PC-3 (cell line): ENCODE measurements around the gene TFG. TPM values are rescaled to one million over a fixed set of nuclear protein-coding genes. Genes with fewer than 3 reads are reported as not detected.

ENCODE experiments used
- ATAC-seq: fragments of 200-7000 bp; cut with Tn5 transposase; 2 replicates; pipeline ENCODE4 v1.9.1; 2020; ENCODE audit warnings: mild to moderate bottlenecking, moderate library complexity
- BruUV-seq: library from RNA; stranded (reverse); fragments of 400-500 nt; replicated peaks from 2 replicates; lab custom pipeline; 2021; lab: Mats Ljungman, UMichigan
- CTCF ChIA-PET: fragments of 300-600 bp; sonication (Branson Sonifier 250); formaldehyde crosslinking; loops from one replicate; lab custom pipeline; 2022; ENCODE audit warnings: antibody characterized with exemption; lab: Charles Lee
- POLR2A ChIA-PET: fragments of 300-600 bp; sonication (Branson Sonifier 250); formaldehyde crosslinking; loops from one replicate; lab custom pipeline; 2022; ENCODE audit warnings: antibody characterized with exemption; ENCODE audit not compliant: unreplicated experiment; lab: Charles Lee
- DNase-seq: peaks from one replicate; pipeline ENCODE4 v3.0.0-alpha.2; 2015
- H2AFZ ChIP-seq: fragments of 300-600 bp; sonication (generic); 2 replicates; pipeline ENCODE4 v1.6.0; 2016; ENCODE audit warnings: antibody characterized with exemption, low read length
- H3F3A ChIP-seq: fragments of 300-600 bp; sonication (generic); one replicate; pipeline ENCODE4 v1.6.0; 2017; ENCODE audit warnings: antibody characterized with exemption, low read length, control low read depth, mild to moderate bottlenecking; ENCODE audit not compliant: unreplicated experiment
- H3K27ac ChIP-seq: fragments of 300-600 bp; sonication (generic); 2 replicates; pipeline ENCODE4 v1.5.1; 2016; ENCODE audit warnings: mild to moderate bottlenecking, low read length
- H3K27me3 ChIP-seq: fragments of 300-600 bp; sonication (generic); 2 replicates; pipeline ENCODE4 v1.6.1; 2016; ENCODE audit warnings: low read length, mixed read lengths
- H3K36me3 ChIP-seq: fragments of 300-600 bp; sonication (generic); 2 replicates; pipeline ENCODE4 v1.6.1; 2016; ENCODE audit warnings: low read depth, mixed run types, low read length, mixed read lengths
- H3K4me1 ChIP-seq: fragments of 300-600 bp; sonication (generic); 2 replicates; pipeline ENCODE4 v1.5.1; 2016; ENCODE audit warnings: low read length; ENCODE audit not compliant: insufficient read depth
- H3K4me2 ChIP-seq: fragments of 300-600 bp; sonication (generic); 2 replicates; pipeline ENCODE4 v1.6.0; 2016; ENCODE audit warnings: low read length
- H3K4me3 ChIP-seq: fragments of 300-600 bp; sonication (generic); 2 replicates; pipeline ENCODE4 v1.5.1; 2016; ENCODE audit warnings: mild to moderate bottlenecking, low read length, mixed read lengths
- H3K79me2 ChIP-seq: fragments of 300-600 bp; sonication (generic); 2 replicates; pipeline ENCODE4 v1.6.1; 2017; ENCODE audit warnings: low read length, mixed read lengths
- H3K9ac ChIP-seq: fragments of 300-600 bp; sonication (generic); 2 replicates; pipeline ENCODE4 v1.6.0; 2016; ENCODE audit warnings: mild to moderate bottlenecking, low read length
- H3K9me2 ChIP-seq: fragments of 300-600 bp; sonication (generic); replicated peaks from 2 replicates; pipeline ENCODE4 v1.6.1; 2016; ENCODE audit warnings: mixed run types, low read length, mixed read lengths
- H3K9me3 ChIP-seq: fragments of 300-600 bp; sonication (generic); 2 replicates; pipeline ENCODE4 v1.6.1; 2016; ENCODE audit warnings: low read length, mixed read lengths
- H4K20me1 ChIP-seq: fragments of 300-600 bp; sonication (generic); 2 replicates; pipeline ENCODE4 v1.6.1; 2016; ENCODE audit warnings: low read length, mixed read lengths
- CTCF ChIP-seq: fragments of 300-600 bp; sonication (generic); conservative IDR thresholded peaks from 2 replicates; pipeline ENCODE4 v1.5.1; 2017; ENCODE audit warnings: antibody characterized with exemption, low read depth, mild to moderate bottlenecking, low read length
- EZH2 ChIP-seq: fragments of 300-600 bp; sonication (generic); IDR thresholded peaks from one replicate; pipeline ENCODE4 v1.6.1; 2017; ENCODE audit warnings: antibody characterized with exemption, mild to moderate bottlenecking, low read length; ENCODE audit not compliant: unreplicated experiment
- EZH2phosphoT487 ChIP-seq: fragments of 300-600 bp; sonication (generic); IDR thresholded peaks from 2 replicates; pipeline ENCODE4 v1.6.1; 2018; ENCODE audit warnings: mild to moderate bottlenecking, antibody characterized with exemption, low read length, borderline replicate concordance
- intact Hi-C: fragments of 100-400 bp; cut with micrococcal nuclease; formaldehyde crosslinking; loops from 2 replicates; pipeline ENCODE4 v1.9.0; 2023
- total RNA-seq: library from RNA; depleted of rRNA; stranded (reverse); fragments of >200 nt; gene quantifications from 2 replicates; pipeline ENCODE4 v1.2.3, GENCODE V29; 2014

Gene TFG
- total RNA-seq, 1 experiment from 2014 or later = 97.9 TPM

- DNase-seq (peak; percentile 80), ATAC-seq (peak; percentile 21)
- Histone ChIP-seq H3K27ac (peak overlapping the region; percentile 93), H3K79me2 (peaks cover 57% of the 10 kb centered on the region), H3K9ac (peak overlapping the region; percentile 80), H2AFZ (no peak overlapping the region), H3K9me2 (no peaks in the 10 kb centered on the region), H3F3A (no peaks in the 10 kb centered on the region), H3K9me3 (no peaks in the 10 kb centered on the region), H3K4me2 (peak overlapping the region; percentile 88), H3K4me3 (peak overlapping the region; percentile 80), H3K27me3 (no peaks in the 10 kb centered on the region), H4K20me1 (peaks cover 45% of the 10 kb centered on the region), H3K36me3 (peaks cover 25% of the 10 kb centered on the region), H3K4me1 (peaks cover 21% of the 10 kb centered on the region)
- POLR2A ChIA-PET = interaction anchor here (0.5 kb wide), 2 partner anchors 293 to 863 kb away, joined by 4 to 6 read pairs; no protein-coding TSS in a partner anchor
- intact Hi-C loops = loop anchor here (1.0 to 10.0 kb wide), 4 partner anchors 59 to 396 kb away; no protein-coding TSS in a partner anchor
- no peak for TF ChIP-seq EZH2phosphoT487
- peak; percentile 60; the same call in 1 of the 2 replicates for TF ChIP-seq CTCF
- TF ChIP-seq EZH2 = no peak
- CTCF ChIA-PET = interaction anchor here (0.6 to 2.7 kb wide), 6 partner anchors 63 to 967 kb away, joined by 3 to 23 read pairs (median 4); no protein-coding TSS in a partner anchor
- BruUV-seq = TSS peak; percentile 9
These were observed 1.1 kb downstream of the TFG start for GRCh38 chr3:100710261-100710968.

GRCh38 chr3:100715176-100715575 lies 5.9 kb downstream of the TFG start:
- POLR2A ChIA-PET = no interaction called here
- peaks cover 87% of the 10 kb centered on the region for H4K20me1 ChIP-seq

More at GRCh38 chr3:100715176-100715575, 5.9 kb downstream of the TFG start:
- H3K4me1 ChIP-seq = peaks cover 26% of the 10 kb centered on the region
- no peaks in the 10 kb centered on the region for H3K27me3 ChIP-seq
- H3K79me2 ChIP-seq = peaks cover 100% of the 10 kb centered on the region
- H3F3A ChIP-seq = no peaks in the 10 kb centered on the region
- no peaks in the 10 kb centered on the region for H3K9me2 ChIP-seq
- no peak for ATAC-seq
- BruUV-seq = no TSS peak
- H3K27ac ChIP-seq = no peak overlapping the region
- TF ChIP-seq EZH2phosphoT487 (no peak), EZH2 (no peak), CTCF (no peak)
- intact Hi-C loops = loop anchor here (10.0 kb wide), 1 partner anchor 400 kb away; no protein-coding TSS in a partner anchor
- no peak overlapping the region for H3K4me3 ChIP-seq
- no peak overlapping the region for H2AFZ ChIP-seq
- peaks cover 55% of the 10 kb centered on the region for H3K36me3 ChIP-seq
- CTCF ChIA-PET = no interaction called here
- no peak overlapping the region for H3K9ac ChIP-seq
- H3K4me2 ChIP-seq = no peak overlapping the region
- no peaks in the 10 kb centered on the region for H3K9me3 ChIP-seq
- DNase-seq = no peak
